GM23248 (cell line): ENCODE results near the gene ZNF581. TPM values are rescaled to one million over a fixed set of nuclear protein-coding genes. Genes with fewer than 3 reads are reported as not detected.
A peak's percentile ranks its signal among the peaks of the same experiment; 100 is the strongest.

Source experiments
- DNase-seq: peaks from one replicate; pipeline ENCODE4 v3.0.0-alpha.2; 2015
- H2AFZ ChIP-seq: fragments of 200-600 bp; sonication (generic); 2 replicates; pipeline ENCODE4 v1.6.1; 2016; ENCODE audit warnings: antibody characterized with exemption
- H3F3A ChIP-seq: fragments of 200-600 bp; sonication (generic); 2 replicates; pipeline ENCODE4 v1.6.1; 2016; ENCODE audit warnings: mild to moderate bottlenecking, antibody characterized with exemption, mixed run types; ENCODE audit not compliant: insufficient read depth
- H3K27ac ChIP-seq: fragments of 200-600 bp; sonication (generic); 2 replicates; pipeline ENCODE4 v1.5.1; 2016; ENCODE audit warnings: mild to moderate bottlenecking
- H3K27me3 ChIP-seq: fragments of 200-600 bp; sonication (generic); replicated peaks from 2 replicates; pipeline ENCODE4 v1.6.1; 2016; ENCODE audit warnings: mild to moderate bottlenecking; ENCODE audit not compliant: insufficient read depth
- H3K36me3 ChIP-seq: fragments of 200-600 bp; sonication (generic); 2 replicates; pipeline ENCODE4 v1.6.1; 2016; ENCODE audit warnings: low read depth, mild to moderate bottlenecking
- H3K4me1 ChIP-seq: fragments of 200-600 bp; sonication (generic); 2 replicates; pipeline ENCODE4 v1.6.1; 2016; ENCODE audit warnings: mild to moderate bottlenecking; ENCODE audit not compliant: insufficient read depth
- H3K4me2 ChIP-seq: fragments of 200-600 bp; sonication (generic); one replicate; pipeline ENCODE4 v1.6.1; 2016; ENCODE audit warnings: mild to moderate bottlenecking; ENCODE audit not compliant: unreplicated experiment
- H3K4me3 ChIP-seq: fragments of 200-600 bp; sonication (generic); 2 replicates; pipeline ENCODE4 v1.5.1; 2016; ENCODE audit warnings: mild to moderate bottlenecking
- H3K79me2 ChIP-seq: fragments of 200-600 bp; sonication (generic); 2 replicates; pipeline ENCODE4 v1.6.1; 2016; ENCODE audit warnings: mild to moderate bottlenecking; ENCODE audit not compliant: insufficient read depth
- H3K9ac ChIP-seq: fragments of 200-600 bp; sonication (generic); 2 replicates; pipeline ENCODE4 v1.6.1; 2016; ENCODE audit warnings: mild to moderate bottlenecking
- H3K9me2 ChIP-seq: fragments of 200-600 bp; sonication (generic); 2 replicates; pipeline ENCODE4 v1.6.1; 2016; ENCODE audit warnings: mixed run types, mild to moderate bottlenecking, moderate library complexity; ENCODE audit not compliant: insufficient read depth
- H3K9me3 ChIP-seq: fragments of 200-600 bp; sonication (generic); one replicate; pipeline ENCODE4 v1.6.1; 2017; ENCODE audit warnings: low read depth
- H4K20me1 ChIP-seq: fragments of 200-600 bp; sonication (generic); 2 replicates; pipeline ENCODE4 v1.6.0; 2016; ENCODE audit not compliant: insufficient read depth
- EZH2 ChIP-seq: fragments of 200-600 bp; sonication (generic); IDR thresholded peaks from 2 replicates; pipeline ENCODE4 v1.6.1; 2018; ENCODE audit warnings: antibody characterized with exemption, mild to moderate bottlenecking; ENCODE audit not compliant: insufficient read depth, poor library complexity, severe bottlenecking
- EZH2phosphoT487 ChIP-seq: fragments of 200-600 bp; sonication (generic); IDR thresholded peaks from 2 replicates; pipeline ENCODE4 v1.6.1; 2018; ENCODE audit warnings: antibody characterized with exemption, moderate library complexity, mild to moderate bottlenecking, low read depth; ENCODE audit not compliant: insufficient read depth
- WGBS, 2 experiments: methylation state at CpG; one replicate each; pipeline ENCODE4 v1.1.6; 2015 to 2017; ENCODE audit warnings: low lambda C conversion rate in 2 of 2, low coverage in 1 of 2; ENCODE audit errors: missing lambda C conversion rate in 2 of 2; 5-methylcytosine and 5-hydroxymethylcytosine counted together
- in situ Hi-C: fragments of 300-500 bp; cut with MboI; formaldehyde crosslinking; loops from 2 replicates; pipeline ENCODE4 v1.15.0; 2020
- polyA plus RNA-seq: library from polyadenylated mRNA; unstranded; fragments of >200 nt; fragmentation: Nextera tagmentation; extraction: Ambion mirVana; gene quantifications from 2 replicates; pipeline ENCODE4 v1.2.1, GENCODE V29; 2016
- total RNA-seq: library from RNA; depleted of rRNA; stranded (reverse); fragments of >200 nt; shearing (Covaris generic); gene quantifications from 2 replicates; pipeline ENCODE4 v1.2.3, GENCODE V29; 2014

ZNF581 gene
- total and polyA plus RNA-seq, 2 experiments from 2014 or later, result 12.1 to 17.6 TPM

DNA sequence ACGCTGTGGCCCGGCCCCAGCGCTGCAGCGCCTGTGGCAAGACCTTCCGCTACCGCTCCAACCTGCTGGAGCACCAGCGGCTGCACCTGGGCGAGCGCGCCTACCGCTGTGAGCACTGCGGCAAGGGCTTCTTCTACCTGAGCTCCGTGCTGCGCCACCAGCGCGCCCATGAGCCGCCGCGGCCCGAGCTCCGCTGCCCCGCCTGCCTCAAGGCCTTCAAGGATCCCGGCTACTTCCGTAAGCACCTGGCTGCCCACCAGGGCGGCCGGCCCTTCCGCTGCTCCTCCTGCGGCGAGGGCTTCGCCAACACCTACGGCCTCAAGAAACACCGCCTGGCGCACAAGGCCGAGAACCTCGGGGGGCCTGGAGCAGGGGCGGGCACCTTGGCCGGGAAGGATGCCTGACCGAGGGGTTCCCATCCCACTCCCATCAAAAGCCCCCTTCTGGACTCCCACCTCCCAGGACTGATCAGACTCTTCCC is 27.0 kb upstream of the ZNF581 start:
- DNase-seq, result no peak
- 95 to 96% methylated on average over 35 to 38 of the region's 38 CpGs for WGBS, 2 experiments
- in situ Hi-C loops, result no loop called here
- no peaks in the 10 kb centered on the region for H4K20me1 ChIP-seq
- H3K9ac ChIP-seq, result no peak overlapping the region
- H3K27ac ChIP-seq, result no peak overlapping the region
- H2AFZ ChIP-seq, result no peak overlapping the region
- TF ChIP-seq EZH2 (no peak), EZH2phosphoT487 (no peak)
- H3K9me3 ChIP-seq, result no peaks in the 10 kb centered on the region
- H3K36me3 ChIP-seq, result no peaks in the 10 kb centered on the region; the same call in 1 of the 2 replicates
- H3K4me1 ChIP-seq, result no peaks in the 10 kb centered on the region
- no peaks in the 10 kb centered on the region for H3K9me2 ChIP-seq
- H3K79me2 ChIP-seq, result peaks cover 17% of the 10 kb centered on the region
- H3K4me3 ChIP-seq, result no peak overlapping the region
- H3K4me2 ChIP-seq, result no peak overlapping the region
- peaks cover 8% of the 10 kb centered on the region; the same call in 1 of the 2 replicates for H3F3A ChIP-seq
- H3K27me3 ChIP-seq, result no peaks in the 10 kb centered on the region

DNA sequence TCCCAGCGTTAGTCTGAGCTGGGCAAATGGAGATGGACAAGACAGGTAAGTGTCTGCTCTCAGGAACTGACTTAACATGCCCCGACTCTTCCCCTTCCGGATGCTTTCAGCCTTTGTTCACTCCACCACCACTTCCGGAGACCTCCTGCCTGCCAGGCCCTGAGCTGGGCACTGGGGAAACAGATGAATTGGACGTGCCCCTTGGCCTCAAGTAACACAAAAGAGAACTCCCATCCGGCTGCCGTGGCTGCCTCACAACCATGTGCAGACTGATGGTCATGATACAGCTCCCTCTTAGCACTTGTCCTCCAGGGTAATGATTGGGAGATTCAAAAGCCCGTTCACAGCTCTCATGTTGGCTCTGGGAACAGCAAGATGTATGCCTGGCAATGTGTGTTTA is 26.0 kb upstream of the ZNF581 start:
- Histone ChIP-seq H3K4me2 (no peak overlapping the region), H3K79me2 (peaks cover 7% of the 10 kb centered on the region; the same call in 1 of the 2 replicates), H3K9ac (no peak overlapping the region), H3F3A (peaks cover 8% of the 10 kb centered on the region; the same call in 1 of the 2 replicates), H3K4me1 (no peaks in the 10 kb centered on the region), H3K9me2 (no peaks in the 10 kb centered on the region), H3K27me3 (no peaks in the 10 kb centered on the region), H3K27ac (no peak overlapping the region), H3K4me3 (no peak overlapping the region), H4K20me1 (no peaks in the 10 kb centered on the region), H3K9me3 (no peaks in the 10 kb centered on the region), H3K36me3 (no peaks in the 10 kb centered on the region; the same call in 1 of the 2 replicates), H2AFZ (no peak overlapping the region)
- DNase-seq, result no peak
- no peak for TF ChIP-seq EZH2
- in situ Hi-C loops, result no loop called here
- 87 to 88% methylated on average over 8 of the region's 8 CpGs for WGBS, 2 experiments

DNA sequence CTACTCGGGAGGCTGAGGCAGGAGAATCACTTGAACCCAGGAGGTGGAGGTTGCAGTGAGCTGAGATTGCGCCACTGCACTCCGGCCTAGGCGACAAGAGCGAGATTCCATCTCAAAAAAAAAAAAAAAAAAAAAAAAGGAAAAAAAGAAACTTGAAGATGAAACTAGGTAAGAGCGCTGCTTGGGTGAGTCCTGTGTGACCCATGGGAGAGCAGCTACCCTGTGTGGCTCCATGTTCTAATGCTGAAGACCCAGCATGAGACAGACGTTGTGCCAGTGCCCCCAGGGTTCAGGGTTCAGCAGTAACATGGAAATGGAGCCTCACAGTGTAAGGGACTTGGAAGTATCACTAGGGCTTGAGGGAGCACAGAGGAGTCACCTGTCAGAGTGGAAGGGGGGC is 25.0 kb upstream of the ZNF581 start:
- no peaks in the 10 kb centered on the region; the same call in 1 of the 2 replicates for H3K36me3 ChIP-seq
- in situ Hi-C loops, result no loop called here
- H3K27ac ChIP-seq, result no peak overlapping the region
- no peak for DNase-seq
- H3K4me1 ChIP-seq, result no peaks in the 10 kb centered on the region
- no peaks in the 10 kb centered on the region for H3K9me3 ChIP-seq
- TF ChIP-seq EZH2phosphoT487 (no peak), EZH2 (no peak)
- no peaks in the 10 kb centered on the region for H3K9me2 ChIP-seq
- H3K27me3 ChIP-seq, result no peaks in the 10 kb centered on the region
- 87 to 98% methylated on average over 3 to 7 of the region's 7 CpGs for WGBS, 2 experiments
- H3K9ac ChIP-seq, result no peak overlapping the region
- H3K4me3 ChIP-seq, result no peak overlapping the region
- H3K79me2 ChIP-seq, result 0 out of 2 replicates have a peak, but pooled peaks cover 3% of the 10 kb centered on the region
- no peak overlapping the region for H2AFZ ChIP-seq
- H4K20me1 ChIP-seq, result no peaks in the 10 kb centered on the region
- peaks cover 11% of the 10 kb centered on the region; the same call in 1 of the 2 replicates for H3F3A ChIP-seq
- no peak overlapping the region for H3K4me2 ChIP-seq

DNA sequence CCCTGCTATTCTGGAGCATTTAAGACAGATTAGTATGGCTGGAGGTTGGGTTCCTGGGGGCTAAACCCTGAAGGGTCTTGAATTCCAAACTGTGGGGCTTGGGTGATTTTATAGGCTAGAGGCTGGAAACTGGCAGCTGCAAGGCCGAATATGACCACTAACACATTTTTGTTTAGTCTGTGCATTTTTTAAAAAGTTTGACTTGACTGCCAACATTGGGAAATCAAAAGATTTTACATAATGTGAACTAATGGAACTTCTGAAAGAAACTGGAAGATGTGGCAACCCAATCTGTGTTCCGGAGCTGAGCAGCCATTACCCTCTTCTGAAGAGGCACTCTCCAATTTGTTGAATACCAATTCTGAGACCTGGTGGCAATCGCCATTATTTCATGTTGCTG is 24.2 kb upstream of the ZNF581 start:
- H3K27ac ChIP-seq, result no peak overlapping the region
- TF ChIP-seq EZH2phosphoT487, result no peak
- no peak for TF ChIP-seq EZH2
- peaks cover 13% of the 10 kb centered on the region; the same call in 1 of the 2 replicates for H3F3A ChIP-seq
- H3K9ac ChIP-seq, result no peak overlapping the region
- WGBS, 2 experiments, result 25 to 27% methylated on average over 3 of the region's 3 CpGs
- peak; percentile 59 for DNase-seq
- H3K9me2 ChIP-seq, result no peaks in the 10 kb centered on the region
- H3K27me3 ChIP-seq, result no peaks in the 10 kb centered on the region
- no peak overlapping the region for H3K4me2 ChIP-seq
- no peak overlapping the region for H3K4me3 ChIP-seq
- no peak overlapping the region for H2AFZ ChIP-seq
- no peaks in the 10 kb centered on the region for H4K20me1 ChIP-seq
- no peaks in the 10 kb centered on the region for H3K9me3 ChIP-seq
- H3K79me2 ChIP-seq, result 0 out of 2 replicates have a peak, but pooled peaks cover 8% of the 10 kb centered on the region
- in situ Hi-C loops, result no loop called here
- no peaks in the 10 kb centered on the region for H3K4me1 ChIP-seq
- H3K36me3 ChIP-seq, result no peaks in the 10 kb centered on the region; the same call in 1 of the 2 replicates
